Stimulated activated CD8-positive, alpha-beta memory T cell treated with anti-CD3 and anti-CD28 coated beads, Interleukin-7, amount 100 ng/mL, for 1 hour (primary cell): ENCODE data around the gene ZCCHC2.

ENCODE experiments used
- DNase-seq, 2 donors: peaks; one replicate each; pipeline ENCODE4 v3.0.0-alpha.2; 2020; ENCODE audit warnings: low read depth in 2 of 2

Gene ZCCHC2

DNA sequence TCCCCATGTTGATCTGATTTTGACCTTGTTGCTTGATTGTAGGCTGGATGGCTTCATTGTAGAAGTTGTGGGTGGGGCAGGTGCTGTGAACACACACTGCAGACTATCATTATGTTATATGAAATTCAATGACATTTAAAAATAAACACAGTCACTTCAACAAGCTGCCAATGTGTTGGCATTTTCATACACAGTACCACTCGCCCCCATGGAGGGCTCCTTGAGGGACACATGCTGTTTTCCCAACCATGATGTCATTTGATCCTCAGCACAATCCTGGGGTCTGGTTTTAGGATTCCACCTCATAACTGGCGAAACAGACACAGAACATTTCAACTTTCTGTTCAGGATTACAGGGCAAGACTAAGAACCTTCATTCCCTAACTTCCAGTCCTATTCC lies 86.9 kb downstream of the ZCCHC2 start:
- DNase-seq: no peak

DNA sequence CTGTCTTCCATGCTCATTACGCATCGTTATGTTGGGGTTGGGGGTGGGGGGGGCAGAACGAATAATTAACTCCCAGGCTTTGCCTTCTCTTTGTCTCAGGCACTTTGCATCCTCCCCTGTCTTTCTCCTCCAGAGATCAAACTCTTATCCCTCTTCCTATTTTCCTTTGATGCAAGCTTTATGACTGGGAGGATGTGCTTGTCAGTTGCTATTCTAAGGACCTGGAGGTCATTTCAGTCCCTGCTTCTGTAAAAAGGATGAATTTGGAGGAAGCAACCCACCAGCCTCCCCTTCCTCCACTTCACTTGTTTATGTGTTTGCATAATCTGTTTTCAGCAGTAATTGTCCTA lies 87.5 kb downstream of the ZCCHC2 start:
- no peak for DNase-seq

DNA sequence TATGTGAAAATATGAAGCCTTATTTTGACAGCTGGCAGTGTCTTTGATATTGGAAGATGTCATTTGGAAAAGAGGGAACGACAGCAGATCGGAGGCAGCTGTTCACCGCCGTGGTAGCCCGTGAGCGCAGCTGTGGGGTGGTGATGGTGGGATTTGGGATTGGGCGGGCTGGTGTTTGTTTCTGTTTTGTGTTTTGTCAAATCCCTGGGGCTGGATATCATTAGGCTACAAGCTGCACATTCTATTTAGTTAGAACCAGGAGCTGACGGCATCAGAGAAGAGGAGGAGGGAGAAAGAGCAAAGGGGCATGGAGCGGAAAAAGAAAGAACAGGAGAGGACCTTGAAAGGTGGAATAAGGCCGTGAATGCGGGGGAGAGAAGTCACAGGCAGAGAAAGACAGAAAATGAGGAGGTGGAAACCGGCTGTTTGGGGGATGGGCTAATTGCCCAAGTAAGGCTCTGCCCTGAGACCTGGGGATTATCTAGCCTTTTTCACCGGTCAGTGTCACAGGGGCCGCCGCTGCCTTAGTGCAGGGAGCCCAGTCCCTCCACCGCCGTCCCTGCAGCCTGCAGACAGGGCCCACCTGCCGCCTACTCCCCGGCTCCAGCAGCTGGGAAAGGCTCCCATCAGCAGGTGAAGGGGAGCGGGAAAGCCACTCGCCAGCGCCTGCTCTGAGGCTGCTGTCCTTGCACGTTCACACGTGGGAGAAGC lies 88.0 kb downstream of the ZCCHC2 start:
- DNase-seq: no peak

DNA sequence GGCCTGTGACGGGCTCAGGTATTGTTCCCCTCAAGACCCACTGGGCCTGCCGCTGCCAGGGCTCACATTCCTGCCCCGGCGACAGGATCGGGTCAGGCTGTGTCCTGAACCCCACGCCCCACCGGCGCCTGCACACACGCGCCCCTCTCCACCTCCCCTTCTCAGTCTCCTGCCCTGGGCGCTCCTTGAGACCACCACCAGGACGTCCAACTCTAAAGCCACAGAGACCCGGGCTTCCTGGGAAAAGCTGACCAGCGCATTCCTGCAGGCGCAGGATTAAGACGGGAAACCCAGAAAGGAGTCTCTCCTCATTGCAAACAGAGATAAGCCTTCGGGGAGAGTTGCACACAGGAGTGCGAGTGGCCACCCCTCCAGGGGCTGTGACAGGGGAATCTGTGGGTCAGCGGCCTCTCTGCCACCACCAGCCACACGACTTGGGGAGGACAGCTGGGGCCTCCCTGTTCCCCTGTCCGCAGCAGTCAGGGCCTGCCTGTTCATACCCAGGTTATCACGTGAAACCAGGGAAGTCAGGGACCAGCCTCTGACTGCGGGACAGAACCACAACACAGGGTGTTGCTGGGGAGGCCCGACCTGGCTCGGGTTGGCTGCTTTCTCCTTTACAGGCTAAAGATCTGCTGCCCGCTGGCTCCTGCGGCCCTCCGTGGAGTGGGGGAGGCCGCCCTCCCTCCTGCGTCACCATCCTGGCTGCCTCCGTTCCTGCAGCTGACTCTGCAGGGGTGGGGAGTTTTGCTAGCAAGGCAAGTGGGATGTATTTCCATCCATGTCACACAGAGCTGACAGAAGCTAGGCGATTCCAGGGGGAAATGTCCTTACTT lies 88.8 kb downstream of the ZCCHC2 start:
- no peak for DNase-seq

DNA sequence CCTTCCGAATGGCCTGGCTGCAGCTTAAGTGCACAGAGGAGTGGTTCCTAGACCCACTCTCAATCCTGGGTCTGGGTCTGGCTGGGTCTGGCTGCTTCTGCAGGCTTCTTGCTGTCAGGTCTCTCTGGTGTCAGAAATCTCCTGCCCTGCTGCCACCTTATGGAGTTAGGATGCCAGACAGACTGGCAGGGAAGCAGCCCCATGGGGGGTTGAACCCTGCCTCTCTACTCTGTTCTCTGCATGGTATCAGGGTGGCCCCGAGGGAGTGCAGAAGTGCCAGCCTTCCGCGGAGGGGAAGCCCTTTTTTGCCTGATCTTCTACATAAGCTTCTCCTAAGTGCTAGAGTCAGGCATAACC lies 89.4 kb downstream of the ZCCHC2 start:
- DNase-seq: no peak

DNA sequence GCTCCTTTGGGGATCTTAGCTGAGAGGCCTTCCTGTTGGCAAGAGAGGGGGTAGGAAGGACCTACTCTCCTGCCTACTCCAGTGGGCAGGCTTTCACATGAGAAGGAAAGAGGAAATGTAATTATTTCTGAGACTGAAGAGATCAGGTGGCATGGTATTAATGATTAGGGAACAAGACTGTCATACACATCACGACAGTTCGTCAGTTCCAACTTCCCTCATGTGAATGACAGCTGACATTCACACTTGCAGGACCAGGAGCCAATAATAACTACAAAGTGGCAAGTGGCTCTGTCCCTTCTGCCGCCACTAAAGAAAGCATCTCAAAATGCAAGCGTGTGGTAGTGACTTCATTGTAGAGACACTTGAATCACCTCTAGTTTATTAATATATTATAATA lies 90.0 kb downstream of the ZCCHC2 start:
- DNase-seq: no peak

DNA sequence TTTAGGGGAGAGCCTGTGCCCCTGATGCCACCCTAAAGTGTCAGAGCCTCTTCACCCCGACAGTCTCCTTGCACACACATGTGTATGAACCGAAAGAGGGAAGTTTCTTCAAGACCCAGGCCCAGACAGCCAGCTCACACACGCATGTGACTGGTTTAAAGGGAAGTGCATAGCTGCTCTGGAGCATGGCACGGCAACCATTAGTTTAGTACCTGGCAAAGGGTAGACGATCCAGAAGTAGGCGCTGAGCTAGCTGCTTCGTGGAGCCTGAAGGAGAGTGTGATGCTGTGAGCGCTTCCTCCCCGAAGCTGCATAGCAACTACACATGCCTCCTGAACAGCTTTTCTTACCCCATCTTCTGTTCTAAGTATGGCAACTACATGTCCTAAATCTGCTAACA lies 91.7 kb downstream of the ZCCHC2 start:
- no peak for DNase-seq

DNA sequence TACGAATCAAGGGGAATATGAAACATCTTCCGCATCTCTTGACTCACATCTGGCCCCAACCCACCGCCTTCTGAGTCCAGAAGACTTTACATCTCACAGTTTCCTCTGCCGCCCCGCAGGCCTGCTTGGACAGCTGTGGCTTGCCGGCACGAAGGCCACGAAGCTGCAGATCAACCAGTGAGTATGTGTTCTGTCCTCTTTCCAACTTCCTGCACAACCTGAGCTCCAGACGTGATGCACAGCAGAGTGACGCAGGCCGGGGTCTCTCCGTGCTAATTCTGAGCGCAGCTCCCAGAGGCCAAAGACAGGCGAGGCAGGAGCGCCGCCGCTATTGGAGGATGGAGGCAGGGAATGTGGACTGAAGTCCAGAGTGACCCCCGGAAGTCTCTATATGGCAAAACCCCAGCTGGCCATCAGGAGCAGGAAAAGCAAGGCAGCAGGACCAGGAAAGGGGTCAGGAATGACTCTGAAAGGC lies 93.5 kb downstream of the ZCCHC2 start:
- DNase-seq: no peak

DNA sequence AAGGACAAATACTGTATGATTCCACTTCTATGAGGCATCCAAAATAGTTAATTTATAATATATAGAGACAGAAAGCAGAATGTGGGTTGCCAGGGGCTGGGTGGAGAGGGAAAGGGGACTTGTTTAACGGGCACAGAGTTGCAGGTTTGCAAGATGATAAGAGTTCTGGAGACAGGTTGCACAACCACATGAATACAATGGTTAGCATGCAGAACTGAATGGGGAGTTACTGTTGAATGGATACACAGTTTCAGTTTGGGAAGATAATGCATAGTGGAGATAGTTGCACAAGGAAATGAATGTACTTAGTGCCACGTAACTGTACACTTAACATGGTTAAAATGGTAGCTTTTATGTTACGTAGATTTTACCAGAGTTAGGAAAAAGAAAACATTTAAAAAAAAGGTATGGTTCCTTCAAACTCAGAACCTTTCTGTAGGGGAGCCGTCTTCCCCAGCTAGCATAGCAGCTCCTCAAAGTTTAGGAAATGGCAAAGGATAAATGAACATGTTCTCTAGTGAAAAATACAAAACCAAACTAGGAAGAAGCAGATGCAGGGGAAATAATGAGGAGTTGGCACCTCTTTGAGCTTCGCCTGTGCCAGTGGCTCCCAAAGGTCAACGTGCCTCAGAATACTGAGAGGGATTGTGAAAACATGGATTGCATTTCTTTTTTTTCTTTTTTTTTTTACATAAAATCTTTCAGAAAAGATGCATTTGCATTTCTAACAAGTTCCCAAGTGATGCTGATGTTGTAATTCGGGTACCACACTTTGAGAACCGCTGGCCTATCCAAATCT lies 95.2 kb downstream of the ZCCHC2 start:
- no peak for DNase-seq

DNA sequence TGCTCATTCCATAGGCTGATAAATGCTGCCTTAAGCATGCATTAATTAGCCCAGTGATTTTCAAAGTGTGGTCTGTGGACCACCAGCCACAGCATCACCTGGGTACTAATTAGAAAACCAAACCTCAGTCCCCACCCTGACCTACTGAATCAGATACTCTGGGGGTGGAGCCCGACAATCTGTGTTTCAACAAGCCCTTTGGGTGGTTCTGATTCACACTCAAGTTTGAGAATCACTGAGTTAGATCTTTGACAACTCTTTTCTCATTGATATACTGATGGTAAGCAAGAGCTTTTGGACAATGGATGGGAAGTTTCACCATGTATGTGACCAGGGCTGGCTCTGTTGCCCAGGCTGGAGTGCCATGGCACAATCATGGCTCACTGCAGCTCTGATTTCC lies 95.9 kb downstream of the ZCCHC2 start:
- DNase-seq: no peak

DNA sequence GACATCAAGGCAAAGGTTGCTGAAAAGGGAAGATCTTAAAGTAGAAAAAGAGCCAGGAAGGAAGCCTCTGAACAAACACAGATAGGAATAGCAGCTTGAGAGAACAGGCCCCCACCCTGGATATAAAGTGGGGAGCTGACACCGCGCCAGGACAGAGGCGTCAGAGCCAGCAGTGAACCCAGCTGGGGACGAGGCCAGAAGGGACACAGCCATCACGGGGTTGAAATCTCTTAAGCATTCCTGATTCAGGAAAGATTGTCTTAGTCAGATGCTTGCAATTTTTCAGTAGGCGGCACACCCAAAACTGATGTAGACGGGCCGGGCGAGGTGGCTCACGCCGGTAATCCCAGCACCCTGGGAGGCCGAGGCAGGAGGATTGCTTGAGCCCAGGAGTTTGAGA lies 98.7 kb downstream of the ZCCHC2 start:
- no peak for DNase-seq

DNA sequence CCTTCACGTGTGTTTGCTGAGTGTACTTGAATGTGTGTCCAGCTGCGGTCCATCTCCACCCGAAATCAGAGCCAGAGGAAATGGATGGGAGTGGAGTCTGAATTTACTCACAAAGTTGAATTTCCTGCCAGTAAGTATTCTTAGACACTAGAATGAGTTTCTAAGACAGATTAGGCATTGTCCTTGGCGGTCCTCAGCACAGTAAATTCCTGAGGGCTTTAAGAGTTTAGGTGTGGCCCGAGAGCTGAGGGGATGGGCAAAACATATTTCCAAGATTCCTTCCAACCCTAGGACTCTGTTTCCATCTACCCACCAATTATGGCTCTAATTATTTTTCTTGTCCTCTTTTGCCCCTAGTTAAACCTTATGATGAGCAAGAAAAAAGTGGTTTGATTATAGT lies 102.2 kb downstream of the ZCCHC2 start:
- DNase-seq: no peak
